ENCODE measurements around the gene CDK19.
"Not testable (repeated sequence)": the region's sequence is repeated elsewhere in the genome, so short reads cannot be mapped to it uniquely, and the experiment has no call there.

CDK19 gene

DNA sequence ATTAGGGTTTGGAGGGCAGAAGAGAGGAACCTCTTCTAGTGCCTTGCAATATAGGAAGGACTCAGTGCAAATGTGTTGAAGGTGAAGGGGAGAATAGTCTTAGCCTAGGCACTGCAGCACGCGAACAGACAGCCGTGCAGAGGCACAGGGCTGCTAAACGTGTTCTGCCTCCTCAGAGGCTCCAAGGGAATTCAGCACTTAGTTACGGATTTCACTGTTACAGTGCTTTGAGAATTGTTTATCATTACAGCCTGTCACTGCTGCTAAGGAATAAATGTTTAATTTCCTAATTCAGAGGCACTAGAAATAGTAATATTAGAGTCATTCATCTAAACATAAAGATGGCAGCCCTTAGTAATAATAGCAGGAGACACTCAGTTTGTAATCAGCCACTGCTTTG, 222.5 kb downstream of the CDK19 start:
- no peak overlapping the region for H3K4me3 ChIP-seq (ENCODE audit: low read depth, low read length)
- TF ChIP-seq, protein P1, sequence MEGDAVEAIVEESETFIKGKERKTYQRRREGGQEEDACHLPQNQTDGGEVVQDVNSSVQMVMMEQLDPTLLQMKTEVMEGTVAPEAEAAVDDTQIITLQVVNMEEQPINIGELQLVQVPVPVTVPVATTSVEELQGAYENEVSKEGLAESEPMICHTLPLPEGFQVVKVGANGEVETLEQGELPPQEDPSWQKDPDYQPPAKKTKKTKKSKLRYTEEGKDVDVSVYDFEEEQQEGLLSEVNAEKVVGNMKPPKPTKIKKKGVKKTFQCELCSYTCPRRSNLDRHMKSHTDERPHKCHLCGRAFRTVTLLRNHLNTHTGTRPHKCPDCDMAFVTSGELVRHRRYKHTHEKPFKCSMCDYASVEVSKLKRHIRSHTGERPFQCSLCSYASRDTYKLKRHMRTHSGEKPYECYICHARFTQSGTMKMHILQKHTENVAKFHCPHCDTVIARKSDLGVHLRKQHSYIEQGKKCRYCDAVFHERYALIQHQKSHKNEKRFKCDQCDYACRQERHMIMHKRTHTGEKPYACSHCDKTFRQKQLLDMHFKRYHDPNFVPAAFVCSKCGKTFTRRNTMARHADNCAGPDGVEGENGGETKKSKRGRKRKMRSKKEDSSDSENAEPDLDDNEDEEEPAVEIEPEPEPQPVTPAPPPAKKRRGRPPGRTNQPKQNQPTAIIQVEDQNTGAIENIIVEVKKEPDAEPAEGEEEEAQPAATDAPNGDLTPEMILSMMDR (IDR thresholded peaks at IDR 0.05; ENCODE audit: control insufficient read depth, extremely low read depth, insufficient read depth), result no peak
- DNase-seq (ENCODE audit: low read depth), result no peak

DNA sequence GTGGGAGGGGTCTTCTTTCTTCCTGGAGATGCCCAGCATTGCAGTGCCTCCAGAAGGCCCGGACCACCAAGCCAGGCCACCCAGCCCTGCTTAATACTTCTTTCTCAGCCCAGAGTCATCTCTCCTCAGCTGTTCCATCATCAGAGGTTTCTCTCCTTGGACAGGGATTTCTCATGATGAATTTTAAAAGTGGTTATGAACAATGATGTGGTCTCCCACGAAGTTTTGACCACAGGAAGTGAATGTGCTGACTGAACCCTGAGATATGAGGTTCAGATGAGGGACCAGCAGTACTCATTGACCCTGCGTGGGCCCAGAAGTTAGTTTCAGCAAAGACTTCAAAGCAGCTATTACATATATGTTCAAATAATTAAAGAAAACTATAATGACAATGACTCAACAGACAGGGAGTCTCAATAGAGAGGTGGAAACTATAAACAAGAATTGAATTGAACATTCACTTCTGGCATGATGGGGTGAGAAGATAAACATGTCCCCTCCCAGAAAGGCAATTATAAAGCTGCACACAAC, 224.4 kb downstream of the CDK19 start:
- H3K4me3 ChIP-seq (ENCODE audit: low read depth, low read length), result no peak overlapping the region
- TF ChIP-seq, protein P1 (IDR thresholded peaks at IDR 0.05; ENCODE audit: control insufficient read depth, extremely low read depth, insufficient read depth), result no peak
- DNase-seq (ENCODE audit: low read depth), result no peak

DNA sequence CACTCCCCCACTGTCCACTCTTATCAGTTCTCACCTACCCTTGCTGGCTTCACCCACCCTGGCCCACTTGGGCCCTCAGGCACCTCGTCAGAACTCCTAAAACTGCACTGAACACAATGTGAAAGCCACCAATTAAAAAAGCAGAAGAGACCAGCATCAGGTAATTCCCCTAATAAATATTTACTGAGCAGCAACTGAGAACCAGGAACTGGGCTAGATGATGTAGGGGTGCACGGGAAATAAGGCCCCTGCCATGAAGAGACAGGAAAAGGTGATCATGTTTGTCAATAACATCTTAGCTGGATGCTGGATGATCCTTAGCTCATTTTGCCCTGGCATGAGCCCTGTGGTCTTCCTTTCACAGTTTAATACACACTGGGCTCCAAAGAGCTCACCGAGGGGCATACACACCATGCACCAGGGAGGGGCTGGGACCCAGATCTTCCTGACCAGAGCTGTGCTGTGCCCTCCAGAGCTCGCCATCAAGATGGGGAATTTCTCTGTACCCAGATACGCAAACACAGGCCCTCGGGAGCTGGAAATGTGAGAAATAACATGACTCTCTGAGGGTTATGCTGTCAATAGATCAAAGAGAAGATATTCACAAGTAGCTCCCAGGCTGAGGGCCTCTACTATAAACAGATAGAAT, 225.3 kb downstream of the CDK19 start:
- no peak overlapping the region for H3K4me3 ChIP-seq (ENCODE audit: low read depth, low read length)
- no peak for DNase-seq (ENCODE audit: low read depth)
- TF ChIP-seq, protein P1 (IDR thresholded peaks at IDR 0.05; ENCODE audit: control insufficient read depth, extremely low read depth, insufficient read depth), result no peak

DNA sequence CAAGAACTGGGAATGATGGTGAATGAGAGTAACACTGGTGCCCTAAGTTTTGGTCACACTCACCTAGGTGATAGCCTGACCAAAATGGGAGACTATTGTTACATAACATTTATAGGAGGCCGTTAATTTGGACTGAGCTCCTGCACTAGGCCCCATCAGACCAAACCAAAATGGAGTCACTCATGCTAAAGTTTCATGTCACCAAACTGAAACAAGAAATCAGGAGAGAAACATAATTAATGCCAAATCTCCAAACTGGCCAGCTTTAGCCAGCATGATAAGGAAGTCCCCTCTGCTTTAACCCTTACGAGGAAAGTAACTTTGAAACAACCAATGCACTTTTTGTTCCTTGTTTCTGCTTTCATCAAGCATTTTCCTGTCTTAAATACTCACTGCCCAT, 227.9 kb downstream of the CDK19 start:
- TF ChIP-seq, protein P1 (IDR thresholded peaks at IDR 0.05; ENCODE audit: control insufficient read depth, extremely low read depth, insufficient read depth), result no peak
- no peak overlapping the region for H3K4me3 ChIP-seq (ENCODE audit: low read depth, low read length)
- DNase-seq (ENCODE audit: low read depth), result no peak

DNA sequence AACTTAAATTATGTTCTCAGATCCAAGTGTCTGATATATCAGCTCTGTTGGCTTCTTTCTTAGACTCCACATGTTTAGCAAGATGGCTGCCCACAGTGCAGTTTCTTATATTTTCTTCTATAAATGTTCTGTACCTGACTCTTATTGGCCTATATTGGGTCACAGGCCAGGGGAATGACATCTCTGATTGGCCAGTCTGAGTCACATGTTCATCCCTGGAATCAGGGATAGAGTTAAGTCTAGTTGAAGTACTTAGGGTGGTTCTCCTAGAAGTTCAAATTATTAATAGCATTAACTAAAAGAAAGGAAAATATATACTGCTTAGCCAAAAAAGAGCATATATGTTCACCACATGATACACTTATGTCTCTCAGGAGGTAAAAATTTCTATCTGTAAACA, 233.6 kb downstream of the CDK19 start:
- H3K4me3 ChIP-seq (ENCODE audit: low read depth, low read length), result no peak overlapping the region
- no peak for DNase-seq (ENCODE audit: low read depth)
- TF ChIP-seq, protein P1 (IDR thresholded peaks at IDR 0.05; ENCODE audit: control insufficient read depth, extremely low read depth, insufficient read depth), result no peak

DNA sequence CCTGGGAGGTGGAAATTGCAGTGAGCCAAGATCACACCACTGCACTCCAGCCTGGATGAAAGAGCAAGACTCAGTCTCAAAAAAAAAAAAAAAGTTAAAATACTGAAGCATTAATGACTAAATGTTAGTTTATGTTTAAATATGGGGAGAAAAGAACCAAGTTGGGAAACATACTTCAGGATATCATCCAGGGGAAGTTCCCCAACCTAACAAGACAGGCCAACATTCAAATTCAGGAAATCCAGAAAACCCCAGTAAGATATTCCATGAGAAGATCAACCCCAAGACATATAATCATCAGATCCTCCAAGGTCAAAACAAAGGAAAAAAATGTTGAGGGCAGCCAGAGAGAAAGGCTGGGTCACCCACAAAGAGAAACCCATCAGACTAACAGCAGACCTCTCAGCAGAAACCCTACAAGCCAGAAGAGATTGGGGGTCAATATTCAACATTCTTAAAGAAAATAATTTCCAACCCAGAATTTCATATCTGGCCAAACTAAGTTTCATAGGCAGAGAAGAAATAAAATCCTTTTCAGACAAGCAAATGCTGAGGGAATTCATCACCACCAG, 237.6 kb downstream of the CDK19 start:
- H3K4me3 ChIP-seq (ENCODE audit: low read depth, low read length); DNase-seq (ENCODE audit: low read depth): not testable (repeated sequence)

DNA sequence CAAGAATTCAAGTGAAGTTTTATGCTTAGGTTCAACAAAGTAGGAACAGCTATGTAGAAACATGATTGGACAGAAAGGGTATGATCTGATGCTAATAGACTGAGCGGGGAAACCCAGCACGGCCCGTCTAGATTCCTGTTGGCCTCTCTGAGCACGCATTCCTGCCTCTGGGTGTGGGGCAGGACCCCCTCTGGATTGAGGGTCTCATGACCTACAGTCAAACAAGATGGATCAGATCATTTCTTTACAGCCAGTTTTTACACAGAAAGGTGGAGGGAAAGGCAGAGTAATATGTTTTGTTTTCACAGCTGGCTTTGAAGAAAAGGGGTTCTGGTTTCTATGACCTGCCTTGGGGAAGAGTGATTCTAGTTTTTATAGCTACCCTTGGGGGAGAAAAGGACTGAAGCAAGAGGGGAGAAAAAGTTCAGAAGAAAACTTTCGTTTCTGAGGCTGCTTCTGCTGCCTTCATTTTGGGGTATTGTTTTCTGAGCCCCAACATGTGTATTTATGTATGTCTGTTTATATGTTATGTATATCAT, 239.3 kb downstream of the CDK19 start:
- TF ChIP-seq, protein P1 (IDR thresholded peaks at IDR 0.05; ENCODE audit: control insufficient read depth, extremely low read depth, insufficient read depth), result no peak
- no peak overlapping the region for H3K4me3 ChIP-seq (ENCODE audit: low read depth, low read length)
- no peak for DNase-seq (ENCODE audit: low read depth)

Measured in LNCaP clone FGC (cell line).